ENCODE data around the gene PPP1R3E.
"Not testable (repeated sequence)": the region's sequence is repeated elsewhere in the genome, so short reads cannot be mapped to it uniquely, and the experiment has no call there.

The PPP1R3E gene

DNA sequence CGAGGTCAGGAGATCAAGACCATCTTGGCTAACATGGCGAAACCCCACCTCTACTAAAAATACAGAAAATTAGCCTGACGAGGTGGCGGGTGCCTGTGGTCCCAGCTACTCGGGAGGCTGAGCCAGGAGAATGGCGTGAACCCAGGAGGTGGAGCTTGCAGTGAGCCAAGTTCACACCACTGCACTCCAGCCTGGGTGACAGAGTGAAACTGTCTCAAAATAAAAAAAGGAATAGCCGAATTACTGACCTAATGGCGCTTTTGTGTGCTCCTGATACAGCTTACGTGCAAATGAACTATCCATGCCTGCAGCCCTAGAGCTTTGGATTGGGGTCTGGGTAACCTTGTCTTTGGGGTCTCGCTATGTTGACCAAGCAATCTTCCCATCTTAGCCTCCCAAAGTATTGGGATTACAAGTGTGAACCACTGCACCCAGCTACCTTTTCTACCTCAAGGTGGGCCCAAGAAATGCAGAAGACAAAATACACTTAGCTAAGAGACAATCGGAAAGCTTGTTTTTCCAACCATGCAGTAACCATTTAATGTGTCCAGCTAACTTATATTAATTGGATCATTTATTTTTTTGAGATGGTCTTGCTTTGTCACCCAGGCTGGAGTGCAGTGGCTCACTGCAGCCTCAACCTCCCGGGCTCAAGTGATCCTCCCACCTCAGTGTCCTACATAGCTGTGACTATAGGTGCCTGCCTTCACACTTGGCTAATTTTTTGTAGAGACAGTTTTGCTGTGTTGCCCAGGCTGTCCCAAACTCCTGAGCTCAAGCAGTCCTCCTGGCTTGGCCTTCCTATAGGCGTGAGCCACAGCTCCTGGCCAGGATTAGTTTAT, 24.1 kb upstream of the PPP1R3E start:
- no peak for DNase-seq (ENCODE audit: low spot score)
- in situ Hi-C loops (cut with MboI; ENCODE audit: low pct_unique_long_range_greater_than_20kb, low sequenced_read_pairs, unreplicated experiment), result no loop called here
- TF ChIP-seq, protein P1, sequence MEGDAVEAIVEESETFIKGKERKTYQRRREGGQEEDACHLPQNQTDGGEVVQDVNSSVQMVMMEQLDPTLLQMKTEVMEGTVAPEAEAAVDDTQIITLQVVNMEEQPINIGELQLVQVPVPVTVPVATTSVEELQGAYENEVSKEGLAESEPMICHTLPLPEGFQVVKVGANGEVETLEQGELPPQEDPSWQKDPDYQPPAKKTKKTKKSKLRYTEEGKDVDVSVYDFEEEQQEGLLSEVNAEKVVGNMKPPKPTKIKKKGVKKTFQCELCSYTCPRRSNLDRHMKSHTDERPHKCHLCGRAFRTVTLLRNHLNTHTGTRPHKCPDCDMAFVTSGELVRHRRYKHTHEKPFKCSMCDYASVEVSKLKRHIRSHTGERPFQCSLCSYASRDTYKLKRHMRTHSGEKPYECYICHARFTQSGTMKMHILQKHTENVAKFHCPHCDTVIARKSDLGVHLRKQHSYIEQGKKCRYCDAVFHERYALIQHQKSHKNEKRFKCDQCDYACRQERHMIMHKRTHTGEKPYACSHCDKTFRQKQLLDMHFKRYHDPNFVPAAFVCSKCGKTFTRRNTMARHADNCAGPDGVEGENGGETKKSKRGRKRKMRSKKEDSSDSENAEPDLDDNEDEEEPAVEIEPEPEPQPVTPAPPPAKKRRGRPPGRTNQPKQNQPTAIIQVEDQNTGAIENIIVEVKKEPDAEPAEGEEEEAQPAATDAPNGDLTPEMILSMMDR (IDR thresholded peaks at IDR 0.05; ENCODE audit: extremely low read depth, insufficient read depth, missing control alignments), result no peak

DNA sequence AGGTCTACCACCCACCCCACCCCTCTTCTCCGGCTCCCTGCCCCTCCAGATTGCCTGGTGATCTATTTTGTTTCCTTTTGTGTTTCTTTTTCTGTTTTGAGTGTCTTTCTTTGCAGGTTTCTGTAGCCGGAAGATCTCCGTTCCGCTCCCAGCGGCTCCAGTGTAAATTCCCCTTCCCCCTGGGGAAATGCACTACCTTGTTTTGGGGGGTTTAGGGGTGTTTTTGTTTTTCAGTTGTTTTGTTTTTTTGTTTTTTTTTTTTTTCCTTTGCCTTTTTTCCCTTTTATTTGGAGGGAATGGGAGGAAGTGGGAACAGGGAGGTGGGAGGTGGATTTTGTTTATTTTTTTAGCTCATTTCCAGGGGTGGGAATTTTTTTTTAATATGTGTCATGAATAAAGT, 23.1 kb upstream of the PPP1R3E start:
- DNase-seq (ENCODE audit: low spot score); in situ Hi-C loops (cut with MboI; ENCODE audit: low pct_unique_long_range_greater_than_20kb, low sequenced_read_pairs, unreplicated experiment): not testable (repeated sequence)

DNA sequence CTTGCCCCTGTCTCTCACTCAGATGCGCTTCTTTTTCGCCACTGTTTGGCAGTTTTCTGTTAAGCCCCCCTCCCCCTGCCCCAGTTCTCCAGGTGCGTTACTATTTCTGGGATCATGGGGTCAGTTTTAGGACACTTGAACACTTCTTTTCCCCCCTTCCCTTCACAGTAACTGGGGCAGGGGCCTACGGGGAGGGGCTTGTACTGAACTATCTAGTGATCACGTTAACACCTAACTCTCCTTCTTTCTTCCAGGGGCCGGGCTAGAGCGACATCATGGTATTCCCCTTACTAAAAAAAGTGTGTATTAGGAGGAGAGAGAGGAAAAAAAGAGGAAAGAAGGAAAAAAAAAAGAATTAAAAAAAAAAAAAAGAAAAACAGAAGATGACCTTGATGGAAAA, 22.3 kb upstream of the PPP1R3E start:
- in situ Hi-C loops (cut with MboI; ENCODE audit: low pct_unique_long_range_greater_than_20kb, low sequenced_read_pairs, unreplicated experiment), result no loop called here

DNA sequence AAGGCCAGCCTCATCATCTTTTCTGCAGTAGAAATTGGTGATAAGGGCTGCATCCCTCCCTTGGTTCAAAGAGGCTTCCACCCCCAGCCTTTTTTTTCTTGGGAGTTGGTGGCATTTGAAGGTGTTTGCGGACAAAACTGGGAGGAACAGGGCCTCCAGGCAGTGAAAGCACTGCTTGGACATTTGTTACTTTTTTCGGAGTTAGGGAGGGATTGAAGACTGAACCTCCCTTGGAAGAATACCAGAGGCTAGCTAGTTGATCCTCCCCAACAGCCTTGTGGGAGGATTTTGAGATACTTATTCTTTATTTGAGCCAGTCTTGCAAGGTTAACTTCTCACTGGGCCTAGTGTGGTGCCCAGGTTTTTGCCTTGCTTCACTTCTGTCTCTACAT, 21.8 kb upstream of the PPP1R3E start:
- TF ChIP-seq, protein P1 (IDR thresholded peaks at IDR 0.05; ENCODE audit: extremely low read depth, insufficient read depth, missing control alignments), result no peak
- DNase-seq (ENCODE audit: low spot score), result no peak
- in situ Hi-C loops (cut with MboI; ENCODE audit: low pct_unique_long_range_greater_than_20kb, low sequenced_read_pairs, unreplicated experiment), result no loop called here

More for the DNA sequence above, 22.3 kb upstream of the PPP1R3E start:
- TF ChIP-seq, protein P1 (IDR thresholded peaks at IDR 0.05; ENCODE audit: extremely low read depth, insufficient read depth, missing control alignments), result no peak
- no peak for DNase-seq (ENCODE audit: low spot score)

DNA sequence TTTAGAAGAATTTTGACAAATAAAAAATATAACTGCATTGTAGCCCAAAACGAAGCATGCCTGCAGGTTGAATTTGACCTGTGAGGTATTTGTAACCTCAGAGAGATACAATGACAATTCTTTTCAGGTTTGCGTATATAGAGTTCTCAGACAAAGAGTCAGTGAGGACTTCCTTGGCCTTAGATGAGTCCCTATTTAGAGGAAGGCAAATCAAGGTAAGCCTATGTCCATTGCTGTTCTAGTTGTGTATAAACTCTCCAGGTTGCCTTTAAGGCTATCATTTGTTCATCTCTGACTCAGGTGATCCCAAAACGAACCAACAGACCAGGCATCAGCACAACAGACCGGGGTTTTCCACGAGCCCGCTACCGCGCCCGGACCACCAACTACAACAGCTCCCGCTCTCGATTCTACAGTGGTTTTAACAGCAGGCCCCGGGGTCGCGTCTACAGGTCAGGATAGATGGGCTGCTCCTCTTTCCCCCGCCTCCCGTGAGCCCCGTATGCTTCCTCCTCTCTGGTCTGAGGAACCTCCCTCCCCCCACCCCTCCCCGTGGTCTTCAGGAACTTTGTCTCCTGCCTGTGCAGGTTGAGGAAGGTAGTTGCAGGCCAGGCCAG, 21.3 kb upstream of the PPP1R3E start:
- no peak for DNase-seq (ENCODE audit: low spot score)
- TF ChIP-seq, protein P1 (IDR thresholded peaks at IDR 0.05; ENCODE audit: extremely low read depth, insufficient read depth, missing control alignments), result no peak
- in situ Hi-C loops (cut with MboI; ENCODE audit: low pct_unique_long_range_greater_than_20kb, low sequenced_read_pairs, unreplicated experiment), result no loop called here

DNA sequence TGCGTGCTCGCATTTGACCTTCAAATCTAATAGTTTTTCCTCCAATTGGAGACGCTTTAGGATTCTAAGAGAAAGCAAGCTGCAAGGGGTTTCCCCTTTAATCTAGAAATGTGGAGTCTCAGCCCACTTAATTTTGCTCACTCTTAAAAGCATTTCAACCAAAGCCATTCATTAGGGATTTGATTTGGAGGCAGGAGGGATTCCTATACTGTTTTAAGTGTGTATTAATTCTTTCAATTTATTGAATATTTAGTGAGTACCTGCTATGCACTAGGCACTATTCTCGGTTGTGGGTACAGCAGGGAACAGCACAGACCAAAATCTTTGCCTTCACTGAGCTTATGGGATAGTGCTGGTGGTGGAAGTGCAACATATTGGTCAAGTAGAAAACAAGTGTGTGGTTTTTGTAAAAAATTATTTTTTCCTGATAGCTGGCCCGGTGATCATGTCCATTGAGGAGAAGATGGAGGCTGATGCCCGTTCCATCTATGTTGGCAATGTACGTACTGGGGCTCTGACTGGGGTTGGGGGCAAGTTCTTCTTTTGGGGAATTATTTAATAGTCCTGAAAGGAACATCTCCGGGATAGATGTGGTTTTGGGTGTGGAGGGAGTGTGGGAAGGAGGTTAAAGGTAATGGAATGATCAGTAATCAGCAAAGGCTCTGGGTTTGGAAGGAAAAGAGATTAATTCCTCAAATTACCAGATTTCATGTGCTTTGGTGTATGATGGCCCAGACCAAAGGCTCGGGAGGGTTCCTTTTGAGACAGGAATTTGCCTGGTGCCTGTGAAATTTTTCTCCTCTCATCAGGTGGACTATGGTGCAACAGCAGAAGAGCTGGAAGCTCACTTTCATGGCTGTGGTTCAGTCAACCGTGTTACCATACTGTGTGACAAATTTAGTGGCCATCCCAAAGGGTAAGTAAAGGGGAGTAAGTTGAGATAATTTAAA, 20.2 kb upstream of the PPP1R3E start:
- TF ChIP-seq, protein P1 (IDR thresholded peaks at IDR 0.05; ENCODE audit: extremely low read depth, insufficient read depth, missing control alignments), result no peak
- in situ Hi-C loops (cut with MboI; ENCODE audit: low pct_unique_long_range_greater_than_20kb, low sequenced_read_pairs, unreplicated experiment), result no loop called here
- no peak for DNase-seq (ENCODE audit: low spot score)

Data from GM13977 (cell line).